H1 (cell line): ENCODE measurements around the gene KDM8. TPM values are rescaled to one million over a fixed set of nuclear protein-coding genes. Genes with fewer than 3 reads are reported as not detected.

ENCODE experiments used
- CTCF ChIA-PET: fragments of 300-600 bp; sonication (Branson Sonifier 250); formaldehyde crosslinking; loops from one replicate; lab custom pipeline; 2021; ENCODE audit not compliant: partially characterized antibody; lab: Charles Lee
- POLR2A ChIA-PET: fragments of 300-600 bp; sonication (Branson Sonifier 250); formaldehyde crosslinking; loops from one replicate; lab custom pipeline; 2021; ENCODE audit warnings: inconsistent platforms; ENCODE audit not compliant: partially characterized antibody; lab: Charles Lee
- DNase-seq, 2 experiments: peaks; one replicate each; pipeline versions ENCODE4 v3.0.0 to v3.0.0-alpha.2; 2010 to 2022; ENCODE audit warnings: low spot score in 2 of 2, low read depth in 1 of 2, mixed read lengths in 1 of 2
- FAIRE-seq: peaks from 2 replicates; lab custom pipeline; 2011; peaks lifted over from hg19 to GRCh38; lab: Jason Lieb, UNC
- H2AFZ ChIP-seq: 2 replicates; pipeline ENCODE4 v1.8.1; 2012; ENCODE audit warnings: low read length, inconsistent platforms
- H2AK5ac ChIP-seq: 2 replicates; pipeline ENCODE4 v1.6.1; 2013; ENCODE audit warnings: low read depth, low read length
- H2BK120ac ChIP-seq: replicated peaks from 2 replicates; pipeline ENCODE3; 2013; ENCODE audit warnings: low read depth, low read length, inconsistent platforms
- H2BK12ac ChIP-seq: 2 replicates; pipeline ENCODE4 v1.6.1; 2013; ENCODE audit warnings: low read depth, low read length
- H2BK15ac ChIP-seq: 2 replicates; pipeline ENCODE4 v1.6.1; 2013; ENCODE audit warnings: low read length
- H2BK20ac ChIP-seq: 2 replicates; pipeline ENCODE4 v1.6.1; 2013; ENCODE audit warnings: low read length
- H2BK5ac ChIP-seq: 2 replicates; pipeline ENCODE4 v1.6.1; 2013; ENCODE audit warnings: low read depth, low read length
- H3K14ac ChIP-seq: 2 replicates; pipeline ENCODE4 v1.6.1; 2013; ENCODE audit warnings: inconsistent platforms; ENCODE audit not compliant: insufficient read length
- H3K18ac ChIP-seq: 2 replicates; pipeline ENCODE4 v1.6.1; 2013; ENCODE audit warnings: low read length; ENCODE audit errors: extremely low read depth
- H3K23ac ChIP-seq: 2 replicates; pipeline ENCODE4 v1.6.1; 2013; ENCODE audit warnings: inconsistent platforms; ENCODE audit not compliant: insufficient read length
- H3K23me2 ChIP-seq: 2 replicates; pipeline ENCODE4 v1.6.1; 2013; ENCODE audit warnings: low read depth, low read length
- H3K27ac ChIP-seq: 2 replicates; pipeline ENCODE4 v1.6.1; 2011; ENCODE audit warnings: low read depth, low read length, inconsistent platforms
- H3K27me3 ChIP-seq, 4 experiments: replicated peaks in 1 of 4; 1 replicate in 1 of 4; 2 replicates in 3 of 4; pipeline versions ENCODE4 v1.6.1 to v1.8.1; 2011 to 2013; ENCODE audit warnings: low read length in 3 of 4, mild to moderate bottlenecking in 3 of 4, inconsistent platforms in 2 of 4, mixed read lengths in 2 of 4, moderate library complexity in 1 of 4; ENCODE audit not compliant: control insufficient read depth in 3 of 4, insufficient read depth in 3 of 4; ENCODE audit errors: extremely low read depth in 1 of 4
- H3K36me3 ChIP-seq, 4 experiments: 2 replicates each; pipeline versions ENCODE4 v1.6.1 to v1.8.1; 2011 to 2013; ENCODE audit warnings: mild to moderate bottlenecking in 4 of 4, low read length in 3 of 4, moderate library complexity in 2 of 4, control low read depth in 1 of 4, inconsistent platforms in 1 of 4; ENCODE audit not compliant: insufficient read depth in 4 of 4, control insufficient read depth in 2 of 4
- H3K4ac ChIP-seq: replicated peaks from 2 replicates; pipeline ENCODE3; 2013; ENCODE audit warnings: low read length, low read depth, mixed read lengths, inconsistent platforms; ENCODE audit not compliant: insufficient read length
- H3K4me1 ChIP-seq, 4 experiments: replicated peaks in 1 of 4; 1 replicate in 1 of 4; 2 replicates in 3 of 4; pipeline versions ENCODE4 v1.6.1 to v1.8.1; 2011 to 2013; ENCODE audit warnings: low read length in 3 of 4, inconsistent platforms in 2 of 4, mixed read lengths in 1 of 4; ENCODE audit not compliant: insufficient read depth in 4 of 4, control insufficient read depth in 3 of 4
- H3K4me2 ChIP-seq, 2 experiments: 2 replicates each; pipeline versions ENCODE4 v1.6.1 to v1.8.1; 2011 to 2013; ENCODE audit warnings: low read depth in 2 of 2, low read length in 2 of 2, control low read depth in 1 of 2, inconsistent platforms in 1 of 2, mild to moderate bottlenecking in 1 of 2; ENCODE audit not compliant: insufficient read depth in 1 of 2
- H3K4me3 ChIP-seq, 4 experiments: fragments of 200-600, 300-600 bp in 1 of 4; sonication (generic), shearing (Covaris generic), sonication (Bioruptor Twin) in 1 of 4; 2 replicates each; pipeline versions ENCODE4 v1.5.1 to v1.8.1; 2011 to 2016; ENCODE audit warnings: low read length in 4 of 4, low read depth in 3 of 4, control low read depth in 2 of 4, inconsistent platforms in 2 of 4, mild to moderate bottlenecking in 2 of 4, mixed read lengths in 1 of 4, moderate library complexity in 1 of 4; ENCODE audit not compliant: insufficient read depth in 2 of 4; ENCODE audit errors: extremely low read depth in 1 of 4
- H3K56ac ChIP-seq: replicated peaks from 2 replicates; pipeline ENCODE3; 2013; ENCODE audit warnings: low read depth, mild to moderate bottlenecking, mixed read lengths, low read length, inconsistent platforms; ENCODE audit not compliant: insufficient read length
- H3K79me1 ChIP-seq: 2 replicates; pipeline ENCODE4 v1.6.1; 2013; ENCODE audit warnings: low read depth, low read length, control low read depth
- H3K79me2 ChIP-seq, 2 experiments: 2 replicates each; pipeline versions ENCODE4 v1.6.1 to v1.8.1; 2012 to 2013; ENCODE audit warnings: low read length in 2 of 2, mild to moderate bottlenecking in 2 of 2, inconsistent platforms in 1 of 2; ENCODE audit not compliant: insufficient read depth in 2 of 2, control insufficient read depth in 1 of 2
- H3K9ac ChIP-seq, 4 experiments: replicated peaks in 1 of 4; 1 replicate in 1 of 4; 2 replicates in 3 of 4; pipeline versions ENCODE4 v1.6.1 to v1.8.1; 2011 to 2013; ENCODE audit warnings: low read depth in 3 of 4, low read length in 3 of 4, control low read depth in 2 of 4, mild to moderate bottlenecking in 2 of 4, moderate library complexity in 2 of 4, inconsistent platforms in 1 of 4; ENCODE audit errors: extremely low read depth in 1 of 4
- H3K9me3 ChIP-seq, 2 experiments: 2 replicates each; pipeline versions ENCODE4 v1.6.1 to v1.8.1; 2012 to 2013; ENCODE audit warnings: mild to moderate bottlenecking in 2 of 2, moderate library complexity in 2 of 2, control low read depth in 1 of 2, inconsistent platforms in 1 of 2, low read depth in 1 of 2, low read length in 1 of 2, mixed read lengths in 1 of 2; ENCODE audit not compliant: insufficient read depth in 2 of 2
- H4K20me1 ChIP-seq, 2 experiments: replicated peaks in 1 of 2; 2 replicates each; pipeline versions ENCODE3 to v1.8.1; 2011 to 2013; ENCODE audit warnings: inconsistent platforms in 2 of 2, low read length in 2 of 2, mild to moderate bottlenecking in 1 of 2; ENCODE audit not compliant: insufficient read depth in 2 of 2, control insufficient read depth in 1 of 2
- H4K5ac ChIP-seq: 2 replicates; pipeline ENCODE4 v1.6.1; 2013; ENCODE audit warnings: low read length, low read depth, mixed read lengths, inconsistent platforms; ENCODE audit not compliant: insufficient read length
- H4K8ac ChIP-seq: 2 replicates; pipeline ENCODE4 v1.8.0; 2013; ENCODE audit warnings: mild to moderate bottlenecking, moderate library complexity, low read length, inconsistent platforms; ENCODE audit not compliant: insufficient read depth; ENCODE audit errors: extremely low read depth
- H4K91ac ChIP-seq: replicated peaks from 2 replicates; pipeline ENCODE3; 2013; ENCODE audit warnings: low read length, mixed read lengths, inconsistent platforms; ENCODE audit not compliant: insufficient read length
- ATF2 ChIP-seq: IDR thresholded peaks from 2 replicates; pipeline ENCODE4 v1.6.1; 2012; ENCODE audit warnings: low read length, inconsistent platforms
- CHD1 ChIP-seq: IDR thresholded peaks from 2 replicates; pipeline ENCODE4 v1.6.1; 2012; ENCODE audit warnings: low read depth, low read length, improper control_type of control experiment
- CTBP2 ChIP-seq: IDR thresholded peaks from 2 replicates; pipeline ENCODE4 v1.7.0; 2011; ENCODE audit warnings: borderline replicate concordance, mild to moderate bottlenecking, moderate library complexity, mixed read lengths, low read length; ENCODE audit not compliant: insufficient read depth, insufficient read length
- EZH2 ChIP-seq: fragments of 200-600 bp; sonication (generic); IDR thresholded peaks from 2 replicates; pipeline ENCODE4 v1.7.1; 2012; ENCODE audit warnings: low read depth, mild to moderate bottlenecking, moderate library complexity, low read length, inconsistent platforms; ENCODE audit not compliant: severe bottlenecking
- FOSL1 ChIP-seq: IDR thresholded peaks from 2 replicates; pipeline ENCODE4 v1.6.1; 2011; ENCODE audit warnings: mild to moderate bottlenecking, low read depth, low read length, moderate library complexity; ENCODE audit not compliant: insufficient read depth
- GABPA ChIP-seq: IDR thresholded peaks from 2 replicates; pipeline ENCODE4 v1.6.1; 2011; ENCODE audit warnings: mild to moderate bottlenecking, low read length, moderate library complexity, borderline replicate concordance; ENCODE audit not compliant: insufficient read depth
- GTF2F1 ChIP-seq: IDR thresholded peaks from 2 replicates; pipeline ENCODE4 v1.6.1; 2012; ENCODE audit warnings: low read depth, low read length, improper control_type of control experiment, borderline replicate concordance
- JUN ChIP-seq: IDR thresholded peaks from 2 replicates; pipeline ENCODE4 v1.6.1; 2011; ENCODE audit warnings: low read depth, mild to moderate bottlenecking, improper control_type of control experiment, low read length
- POU5F1 ChIP-seq: IDR thresholded peaks from 2 replicates; pipeline ENCODE4 v1.6.1; 2011; ENCODE audit warnings: low read depth, mild to moderate bottlenecking, low read length, moderate library complexity
- TAF7 ChIP-seq: optimal IDR thresholded peaks from 2 replicates; pipeline ENCODE3; 2011; ENCODE audit warnings: low read depth, mild to moderate bottlenecking, inconsistent platforms, low read length, moderate library complexity, borderline replicate concordance
- TEAD4 ChIP-seq: IDR thresholded peaks from 2 replicates; pipeline ENCODE4 v1.6.1; 2012; ENCODE audit warnings: low read depth, low read length, inconsistent platforms, mixed read lengths
- ZNF274 ChIP-seq: IDR thresholded peaks from 2 replicates; pipeline ENCODE4 v1.7.0; 2012; ENCODE audit warnings: low read length, borderline replicate concordance; ENCODE audit errors: extremely low read depth
- WGBS, 2 experiments: shearing (Covaris generic) in 1 of 2; methylation state at CpG; one replicate each; pipeline versions ENCODE4 v1.1.6 to v1.1.7; 2013 to 2015; ENCODE audit warnings: low lambda C conversion rate in 2 of 2, mixed read lengths in 2 of 2, inconsistent platforms in 1 of 2, low coverage in 1 of 2, missing lambda C conversion rate in 1 of 2; ENCODE audit not compliant: insufficient replicate concordance in 2 of 2, insufficient coverage in 1 of 2, insufficient read length in 1 of 2; ENCODE audit errors: extremely low coverage in 1 of 2, missing lambda C conversion rate in 1 of 2; 5-methylcytosine and 5-hydroxymethylcytosine counted together
- polyA plus RNA-seq, 7 experiments: library from polyadenylated mRNA; depleted of rRNA in 3 of 7; stranded (reverse) in 5 of 7; unstranded in 2 of 7; fragments of >200 nt in 5 of 7; fragments of 200-250 nt in 2 of 7; gene quantifications; 1 replicate in 5 of 7; 2 replicates in 1 of 7; 4 replicates in 1 of 7; pipeline versions ENCODE4 v1.2.1 to v1.2.3, GENCODE V29; 2011 to 2013; ENCODE audit warnings: missing spikeins in 2 of 7, mixed read lengths in 2 of 7
- total RNA-seq: library from RNA; stranded (reverse); fragmentation: NEBNext Ultra II Directional; extraction: Animal tissue kit (Norgen Biotek cat#: 25700); gene quantifications from 2 replicates; pipeline ENCODE4 v1.2.1, GENCODE V29; 2021

KDM8 gene
- total and polyA plus RNA-seq, 2 of the 8 experiments (the other 6 are each of a cell fraction or from before 2014, with no cell fraction given), result 10.3 to 12.8 TPM

DNA sequence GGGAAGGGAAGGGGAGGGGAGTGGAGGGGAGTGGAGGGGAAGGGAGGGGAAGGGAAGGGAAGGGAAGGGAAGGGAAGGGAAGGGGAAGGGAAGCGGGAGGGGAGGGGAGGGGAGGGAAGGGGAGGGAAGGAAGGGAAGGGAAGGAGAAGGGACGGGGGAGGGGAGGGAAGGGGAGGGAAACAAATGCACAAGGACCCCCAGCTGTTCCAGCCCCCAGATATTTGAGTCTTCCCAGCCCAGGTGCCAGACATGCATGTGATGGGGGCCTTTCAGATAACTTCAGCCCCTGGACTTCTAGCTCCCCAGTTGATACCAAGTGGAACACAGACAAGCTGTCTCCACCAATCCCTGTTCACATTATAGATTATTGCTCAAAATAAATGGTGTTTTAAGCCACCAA is 14.7 kb upstream of the KDM8 start:
- Histone ChIP-seq H3K27me3 (no peaks in the 10 kb centered on the region), H3K4me3 (no peak overlapping the region), H3K14ac (no peak overlapping the region), H4K8ac (no peak overlapping the region), H2BK120ac (no peak overlapping the region), H3K56ac (no peak overlapping the region), H3K4ac (no peak overlapping the region), H2AFZ (no peak overlapping the region), H3K4me2 (no peak overlapping the region), H3K23ac (no peak overlapping the region), H3K9ac (no peak overlapping the region), H4K20me1 (no peaks in the 10 kb centered on the region), H3K9me3 (no peaks in the 10 kb centered on the region), H3K36me3 (no peaks in the 10 kb centered on the region), H3K18ac (no peak overlapping the region), H4K5ac (no peak overlapping the region), H2BK20ac (no peak overlapping the region), H3K23me2 (no peaks in the 10 kb centered on the region), H4K91ac (no peak overlapping the region), H3K4me1 (peaks cover 0 to 6% (median 1%) of the 10 kb centered on the region in 4 experiments; a peak in 3 of 7 replicates), H2BK15ac (no peak overlapping the region), H2AK5ac (no peak overlapping the region), H2BK5ac (no peak overlapping the region), H3K27ac (no peak overlapping the region), H3K79me2 (no peaks in the 10 kb centered on the region), H2BK12ac (no peak overlapping the region), H3K79me1 (no peaks in the 10 kb centered on the region)
- no peak for DNase-seq
- POLR2A ChIA-PET, result interaction anchor here (0.9 kb wide), 1 partner anchor 33 kb away, joined by 3 read pairs; no protein-coding TSS in a partner anchor
- no CpG with 5 or more reads among the region's 2 CpGs for WGBS, 2 experiments
- FAIRE-seq, result no peak
- CTCF ChIA-PET, result interaction anchor here (0.6 to 2.6 kb wide), 3 partner anchors 9 to 180 kb away, joined by 3 to 12 read pairs (median 4); no protein-coding TSS in a partner anchor
- no peak for TF ChIP-seq GTF2F1
- TF ChIP-seq POU5F1, result no peak
- TF ChIP-seq ZNF274, result no peak
- TF ChIP-seq FOSL1, result no peak
- TF ChIP-seq EZH2, result no peak
- TF ChIP-seq GABPA, result no peak
- TF ChIP-seq JUN, result no peak
- TF ChIP-seq CHD1, result no peak
- no peak for TF ChIP-seq ATF2
- TF ChIP-seq TAF7, result no peak
- no peak for TF ChIP-seq CTBP2
- no peak for TF ChIP-seq TEAD4
